H1 (cell line): ENCODE results near the gene RPGR. TPM values are rescaled to one million over a fixed set of nuclear protein-coding genes. Genes with fewer than 3 reads are reported as not detected.

ENCODE experiments used
- CTCF ChIA-PET: fragments of 300-600 bp; sonication (Branson Sonifier 250); formaldehyde crosslinking; loops from one replicate; lab custom pipeline; 2021; ENCODE audit not compliant: partially characterized antibody; lab: Charles Lee
- POLR2A ChIA-PET: fragments of 300-600 bp; sonication (Branson Sonifier 250); formaldehyde crosslinking; loops from one replicate; lab custom pipeline; 2021; ENCODE audit warnings: inconsistent platforms; ENCODE audit not compliant: partially characterized antibody; lab: Charles Lee
- DNase-seq, 2 experiments: peaks; one replicate each; pipeline versions ENCODE4 v3.0.0 to v3.0.0-alpha.2; 2010 to 2022; ENCODE audit warnings: low spot score in 2 of 2, low read depth in 1 of 2, mixed read lengths in 1 of 2
- FAIRE-seq: peaks from 2 replicates; lab custom pipeline; 2011; peaks lifted over from hg19 to GRCh38; lab: Jason Lieb, UNC
- H2AFZ ChIP-seq: 2 replicates; pipeline ENCODE4 v1.8.1; 2012; ENCODE audit warnings: low read length, inconsistent platforms
- H2AK5ac ChIP-seq: 2 replicates; pipeline ENCODE4 v1.6.1; 2013; ENCODE audit warnings: low read depth, low read length
- H2BK120ac ChIP-seq: replicated peaks from 2 replicates; pipeline ENCODE3; 2013; ENCODE audit warnings: low read depth, low read length, inconsistent platforms
- H2BK12ac ChIP-seq: 2 replicates; pipeline ENCODE4 v1.6.1; 2013; ENCODE audit warnings: low read depth, low read length
- H2BK15ac ChIP-seq: 2 replicates; pipeline ENCODE4 v1.6.1; 2013; ENCODE audit warnings: low read length
- H2BK20ac ChIP-seq: 2 replicates; pipeline ENCODE4 v1.6.1; 2013; ENCODE audit warnings: low read length
- H2BK5ac ChIP-seq: 2 replicates; pipeline ENCODE4 v1.6.1; 2013; ENCODE audit warnings: low read depth, low read length
- H3K14ac ChIP-seq: 2 replicates; pipeline ENCODE4 v1.6.1; 2013; ENCODE audit warnings: inconsistent platforms; ENCODE audit not compliant: insufficient read length
- H3K18ac ChIP-seq: 2 replicates; pipeline ENCODE4 v1.6.1; 2013; ENCODE audit warnings: low read length; ENCODE audit errors: extremely low read depth
- H3K23ac ChIP-seq: 2 replicates; pipeline ENCODE4 v1.6.1; 2013; ENCODE audit warnings: inconsistent platforms; ENCODE audit not compliant: insufficient read length
- H3K23me2 ChIP-seq: 2 replicates; pipeline ENCODE4 v1.6.1; 2013; ENCODE audit warnings: low read depth, low read length
- H3K27ac ChIP-seq: 2 replicates; pipeline ENCODE4 v1.6.1; 2011; ENCODE audit warnings: low read depth, low read length, inconsistent platforms
- H3K27me3 ChIP-seq, 4 experiments: replicated peaks in 1 of 4; 1 replicate in 1 of 4; 2 replicates in 3 of 4; pipeline versions ENCODE4 v1.6.1 to v1.8.1; 2011 to 2013; ENCODE audit warnings: low read length in 3 of 4, mild to moderate bottlenecking in 3 of 4, inconsistent platforms in 2 of 4, mixed read lengths in 2 of 4, moderate library complexity in 1 of 4; ENCODE audit not compliant: control insufficient read depth in 3 of 4, insufficient read depth in 3 of 4; ENCODE audit errors: extremely low read depth in 1 of 4
- H3K36me3 ChIP-seq, 4 experiments: 2 replicates each; pipeline versions ENCODE4 v1.6.1 to v1.8.1; 2011 to 2013; ENCODE audit warnings: mild to moderate bottlenecking in 4 of 4, low read length in 3 of 4, moderate library complexity in 2 of 4, control low read depth in 1 of 4, inconsistent platforms in 1 of 4; ENCODE audit not compliant: insufficient read depth in 4 of 4, control insufficient read depth in 2 of 4
- H3K4ac ChIP-seq: replicated peaks from 2 replicates; pipeline ENCODE3; 2013; ENCODE audit warnings: low read length, low read depth, mixed read lengths, inconsistent platforms; ENCODE audit not compliant: insufficient read length
- H3K4me1 ChIP-seq, 4 experiments: replicated peaks in 1 of 4; 1 replicate in 1 of 4; 2 replicates in 3 of 4; pipeline versions ENCODE4 v1.6.1 to v1.8.1; 2011 to 2013; ENCODE audit warnings: low read length in 3 of 4, inconsistent platforms in 2 of 4, mixed read lengths in 1 of 4; ENCODE audit not compliant: insufficient read depth in 4 of 4, control insufficient read depth in 3 of 4
- H3K4me2 ChIP-seq, 2 experiments: 2 replicates each; pipeline versions ENCODE4 v1.6.1 to v1.8.1; 2011 to 2013; ENCODE audit warnings: low read depth in 2 of 2, low read length in 2 of 2, control low read depth in 1 of 2, inconsistent platforms in 1 of 2, mild to moderate bottlenecking in 1 of 2; ENCODE audit not compliant: insufficient read depth in 1 of 2
- H3K4me3 ChIP-seq, 4 experiments: fragments of 200-600, 300-600 bp in 1 of 4; sonication (generic), shearing (Covaris generic), sonication (Bioruptor Twin) in 1 of 4; 2 replicates each; pipeline versions ENCODE4 v1.5.1 to v1.8.1; 2011 to 2016; ENCODE audit warnings: low read length in 4 of 4, low read depth in 3 of 4, control low read depth in 2 of 4, inconsistent platforms in 2 of 4, mild to moderate bottlenecking in 2 of 4, mixed read lengths in 1 of 4, moderate library complexity in 1 of 4; ENCODE audit not compliant: insufficient read depth in 2 of 4; ENCODE audit errors: extremely low read depth in 1 of 4
- H3K56ac ChIP-seq: replicated peaks from 2 replicates; pipeline ENCODE3; 2013; ENCODE audit warnings: low read depth, mild to moderate bottlenecking, mixed read lengths, low read length, inconsistent platforms; ENCODE audit not compliant: insufficient read length
- H3K79me1 ChIP-seq: 2 replicates; pipeline ENCODE4 v1.6.1; 2013; ENCODE audit warnings: low read depth, low read length, control low read depth
- H3K79me2 ChIP-seq, 2 experiments: 2 replicates each; pipeline versions ENCODE4 v1.6.1 to v1.8.1; 2012 to 2013; ENCODE audit warnings: low read length in 2 of 2, mild to moderate bottlenecking in 2 of 2, inconsistent platforms in 1 of 2; ENCODE audit not compliant: insufficient read depth in 2 of 2, control insufficient read depth in 1 of 2
- H3K9ac ChIP-seq, 4 experiments: replicated peaks in 1 of 4; 1 replicate in 1 of 4; 2 replicates in 3 of 4; pipeline versions ENCODE4 v1.6.1 to v1.8.1; 2011 to 2013; ENCODE audit warnings: low read depth in 3 of 4, low read length in 3 of 4, control low read depth in 2 of 4, mild to moderate bottlenecking in 2 of 4, moderate library complexity in 2 of 4, inconsistent platforms in 1 of 4; ENCODE audit errors: extremely low read depth in 1 of 4
- H3K9me3 ChIP-seq, 2 experiments: 2 replicates each; pipeline versions ENCODE4 v1.6.1 to v1.8.1; 2012 to 2013; ENCODE audit warnings: mild to moderate bottlenecking in 2 of 2, moderate library complexity in 2 of 2, control low read depth in 1 of 2, inconsistent platforms in 1 of 2, low read depth in 1 of 2, low read length in 1 of 2, mixed read lengths in 1 of 2; ENCODE audit not compliant: insufficient read depth in 2 of 2
- H4K20me1 ChIP-seq, 2 experiments: replicated peaks in 1 of 2; 2 replicates each; pipeline versions ENCODE3 to v1.8.1; 2011 to 2013; ENCODE audit warnings: inconsistent platforms in 2 of 2, low read length in 2 of 2, mild to moderate bottlenecking in 1 of 2; ENCODE audit not compliant: insufficient read depth in 2 of 2, control insufficient read depth in 1 of 2
- H4K5ac ChIP-seq: 2 replicates; pipeline ENCODE4 v1.6.1; 2013; ENCODE audit warnings: low read length, low read depth, mixed read lengths, inconsistent platforms; ENCODE audit not compliant: insufficient read length
- H4K8ac ChIP-seq: 2 replicates; pipeline ENCODE4 v1.8.0; 2013; ENCODE audit warnings: mild to moderate bottlenecking, moderate library complexity, low read length, inconsistent platforms; ENCODE audit not compliant: insufficient read depth; ENCODE audit errors: extremely low read depth
- H4K91ac ChIP-seq: replicated peaks from 2 replicates; pipeline ENCODE3; 2013; ENCODE audit warnings: low read length, mixed read lengths, inconsistent platforms; ENCODE audit not compliant: insufficient read length
- CTCF ChIP-seq, 3 experiments: IDR thresholded peaks; 1 replicate in 2 of 3; 2 replicates in 1 of 3; pipeline versions ENCODE4 v1.5.1 to v1.6.1; 2011; ENCODE audit warnings: low read length in 3 of 3, mild to moderate bottlenecking in 3 of 3, inconsistent platforms in 2 of 3, low read depth in 1 of 3, moderate library complexity in 1 of 3; ENCODE audit not compliant: insufficient read depth in 1 of 3; ENCODE audit errors: control extremely low read depth in 1 of 3
- RAD21 ChIP-seq, 2 experiments: IDR thresholded peaks in 1 of 2; conservative IDR thresholded peaks in 1 of 2; 2 replicates each; pipeline ENCODE4 v1.6.1; 2011; ENCODE audit warnings: low read depth in 2 of 2, low read length in 2 of 2, improper control_type of control experiment in 1 of 2, inconsistent platforms in 1 of 2, mild to moderate bottlenecking in 1 of 2, moderate library complexity in 1 of 2
- WGBS, 2 experiments: shearing (Covaris generic) in 1 of 2; methylation state at CpG; one replicate each; pipeline versions ENCODE4 v1.1.6 to v1.1.7; 2013 to 2015; ENCODE audit warnings: low lambda C conversion rate in 2 of 2, mixed read lengths in 2 of 2, inconsistent platforms in 1 of 2, low coverage in 1 of 2, missing lambda C conversion rate in 1 of 2; ENCODE audit not compliant: insufficient replicate concordance in 2 of 2, insufficient coverage in 1 of 2, insufficient read length in 1 of 2; ENCODE audit errors: extremely low coverage in 1 of 2, missing lambda C conversion rate in 1 of 2; 5-methylcytosine and 5-hydroxymethylcytosine counted together
- polyA plus RNA-seq, 7 experiments: library from polyadenylated mRNA; depleted of rRNA in 3 of 7; stranded (reverse) in 5 of 7; unstranded in 2 of 7; fragments of >200 nt in 5 of 7; fragments of 200-250 nt in 2 of 7; gene quantifications; 1 replicate in 5 of 7; 2 replicates in 1 of 7; 4 replicates in 1 of 7; pipeline versions ENCODE4 v1.2.1 to v1.2.3, GENCODE V29; 2011 to 2013; ENCODE audit warnings: missing spikeins in 2 of 7, mixed read lengths in 2 of 7
- total RNA-seq: library from RNA; stranded (reverse); fragmentation: NEBNext Ultra II Directional; extraction: Animal tissue kit (Norgen Biotek cat#: 25700); gene quantifications from 2 replicates; pipeline ENCODE4 v1.2.1, GENCODE V29; 2021
- TF ChIP-seq, protein P1 (sequence below): IDR thresholded peaks from 2 replicates; pipeline ENCODE4 v1.6.1; 2012; ENCODE audit warnings: inconsistent platforms
- TF ChIP-seq, protein P2 (sequence below): IDR thresholded peaks from 2 replicates; pipeline ENCODE4 v1.6.1; 2012; ENCODE audit warnings: low read length, inconsistent platforms

RPGR gene
- total and polyA plus RNA-seq, 2 of the 8 experiments (the other 6 are each of a cell fraction or from before 2014, with no cell fraction given) = 1.6 to 10.0 TPM

- Histone ChIP-seq H4K5ac (no peak overlapping the region), H3K79me1 (no peaks in the 10 kb centered on the region), H4K91ac (no peak overlapping the region), H4K20me1 (no peaks in the 10 kb centered on the region), H3K4ac (no peak overlapping the region), H3K23ac (no peak overlapping the region), H2BK120ac (no peak overlapping the region), H2BK12ac (no peak overlapping the region), H2BK5ac (no peak overlapping the region), H4K8ac (no peak overlapping the region), H3K14ac (no peak overlapping the region), H3K56ac (no peak overlapping the region), H3K9me3 (no peaks in the 10 kb centered on the region), H3K36me3 (no peaks in the 10 kb centered on the region; a peak in 1 of 8 replicates), H2BK20ac (no peak overlapping the region), H2AK5ac (no peak overlapping the region), H3K4me2 (no peak overlapping the region), H3K27me3 (no peaks in the 10 kb centered on the region), H3K4me1 (no peaks in the 10 kb centered on the region; a peak in 2 of 7 replicates), H3K79me2 (no peaks in the 10 kb centered on the region), H3K27ac (no peak overlapping the region), H3K9ac (no peak overlapping the region), H3K4me3 (no peak overlapping the region), H3K18ac (no peak overlapping the region), H3K23me2 (no peaks in the 10 kb centered on the region), H2AFZ (no peak overlapping the region), H2BK15ac (no peak overlapping the region)
- DNase-seq (no peak), FAIRE-seq (no peak)
- TF ChIP-seq RAD21 (IDR thresholded peaks at IDR 0.05 in 1 of 2, conservative IDR thresholded peaks at IDR 0.05 in 1 of 2; ENCODE audit: low read depth in 2 of 2, low read length in 2 of 2) (peak; percentile 54 to 56), CTCF (IDR thresholded peaks at IDR 0.05; ENCODE audit: control extremely low read depth in 1 of 3, insufficient read depth in 1 of 3, low read depth in 1 of 3, low read length in 3 of 3) (peak; percentile 19 to 38 (median 33))
- TF ChIP-seq, protein P1, sequence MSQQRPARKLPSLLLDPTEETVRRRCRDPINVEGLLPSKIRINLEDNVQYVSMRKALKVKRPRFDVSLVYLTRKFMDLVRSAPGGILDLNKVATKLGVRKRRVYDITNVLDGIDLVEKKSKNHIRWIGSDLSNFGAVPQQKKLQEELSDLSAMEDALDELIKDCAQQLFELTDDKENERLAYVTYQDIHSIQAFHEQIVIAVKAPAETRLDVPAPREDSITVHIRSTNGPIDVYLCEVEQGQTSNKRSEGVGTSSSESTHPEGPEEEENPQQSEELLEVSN = no peak
- TF ChIP-seq, protein P2, sequence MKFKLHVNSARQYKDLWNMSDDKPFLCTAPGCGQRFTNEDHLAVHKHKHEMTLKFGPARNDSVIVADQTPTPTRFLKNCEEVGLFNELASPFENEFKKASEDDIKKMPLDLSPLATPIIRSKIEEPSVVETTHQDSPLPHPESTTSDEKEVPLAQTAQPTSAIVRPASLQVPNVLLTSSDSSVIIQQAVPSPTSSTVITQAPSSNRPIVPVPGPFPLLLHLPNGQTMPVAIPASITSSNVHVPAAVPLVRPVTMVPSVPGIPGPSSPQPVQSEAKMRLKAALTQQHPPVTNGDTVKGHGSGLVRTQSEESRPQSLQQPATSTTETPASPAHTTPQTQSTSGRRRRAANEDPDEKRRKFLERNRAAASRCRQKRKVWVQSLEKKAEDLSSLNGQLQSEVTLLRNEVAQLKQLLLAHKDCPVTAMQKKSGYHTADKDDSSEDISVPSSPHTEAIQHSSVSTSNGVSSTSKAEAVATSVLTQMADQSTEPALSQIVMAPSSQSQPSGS = no peak
- POLR2A ChIA-PET = no interaction called here
- CTCF ChIA-PET = interaction anchor here (0.8 to 3.7 kb wide), 14 partner anchors 8 to 346 kb away, joined by 3 to 25 read pairs (median 4); partner anchors contain the start of gene RPGR
- WGBS, 2 experiments = 83% methylated on average over 1 of the region's 1 CpG; no CpG with 5 or more reads in 1 of the 2 experiments
Observed at GRCh38 chrX:38282049-38282448, 45.3 kb downstream of the RPGR start.
